GM23338 (cell line): ENCODE data around the gene COL1A1. TPM values are rescaled to one million over a fixed set of nuclear protein-coding genes. Genes with fewer than 3 reads are reported as not detected.

Experiments used
- ATAC-seq: fragments of 200-7000 bp; cut with Tn5 transposase; 3 replicates; pipeline ENCODE4 v1.9.1; 2020
- DNase-seq: peaks from one replicate; pipeline ENCODE4 v3.0.0-alpha.2; 2015; ENCODE audit warnings: low spot score
- H2AFZ ChIP-seq: fragments of 200-600 bp; sonication (generic); 2 replicates; pipeline ENCODE4 v1.8.0; 2016; ENCODE audit warnings: antibody characterized with exemption, mild to moderate bottlenecking, moderate library complexity
- H3F3A ChIP-seq: fragments of 200-600 bp; sonication (generic); replicated peaks from 2 replicates; pipeline ENCODE4 v1.8.0; 2017; ENCODE audit warnings: antibody characterized with exemption, mixed run types, low read depth
- H3K27ac ChIP-seq: fragments of 200-600 bp; sonication (generic); 2 replicates; pipeline ENCODE4 v1.6.1; 2016; ENCODE audit warnings: low read depth
- H3K27me3 ChIP-seq: fragments of 200-600 bp; sonication (generic); 2 replicates; pipeline ENCODE4 v1.8.0; 2016; ENCODE audit warnings: mild to moderate bottlenecking, mixed run types, moderate library complexity; ENCODE audit not compliant: insufficient read depth
- H3K36me3 ChIP-seq: fragments of 200-600 bp; sonication (generic); 2 replicates; pipeline ENCODE4 v1.8.0; 2016; ENCODE audit warnings: mild to moderate bottlenecking; ENCODE audit not compliant: insufficient read depth
- H3K4me1 ChIP-seq: fragments of 200-600 bp; sonication (generic); 2 replicates; pipeline ENCODE4 v1.8.0; 2016; ENCODE audit warnings: mild to moderate bottlenecking, moderate library complexity; ENCODE audit not compliant: insufficient read depth
- H3K4me2 ChIP-seq: fragments of 200-600 bp; sonication (generic); 2 replicates; pipeline ENCODE4 v1.7.1; 2017; ENCODE audit warnings: mixed run types
- H3K4me3 ChIP-seq: fragments of 200-600 bp; sonication (generic); 2 replicates; pipeline ENCODE4 v1.6.1; 2016; ENCODE audit warnings: mixed run types
- H3K79me2 ChIP-seq: fragments of 200-600 bp; sonication (generic); replicated peaks from 2 replicates; pipeline ENCODE4 v1.8.0; 2017; ENCODE audit warnings: mild to moderate bottlenecking; ENCODE audit not compliant: insufficient read depth
- H3K9me2 ChIP-seq: fragments of 200-600 bp; sonication (generic); 2 replicates; pipeline ENCODE4 v1.8.0; 2017; ENCODE audit not compliant: insufficient read depth
- H4K20me1 ChIP-seq: fragments of 200-600 bp; sonication (generic); replicated peaks from 2 replicates; pipeline ENCODE4 v1.8.0; 2017; ENCODE audit warnings: mild to moderate bottlenecking; ENCODE audit not compliant: insufficient read depth
- H3K27ac Mint-ChIP-seq: 2 replicates; pipeline ENCODE4 v1.8.0; 2020; ENCODE audit warnings: inconsistent platforms, mild to moderate bottlenecking, moderate library complexity, mixed read lengths
- H3K27me3 Mint-ChIP-seq: 3 replicates; pipeline ENCODE4 v1.8.0; 2022; ENCODE audit warnings: low read depth, mild to moderate bottlenecking, moderate library complexity, mixed read lengths, inconsistent platforms; ENCODE audit not compliant: insufficient read depth, poor library complexity
- H3K36me3 Mint-ChIP-seq: 3 replicates; pipeline ENCODE4 v1.8.0; 2021; ENCODE audit warnings: low read depth, mild to moderate bottlenecking, inconsistent platforms, moderate library complexity, mixed read lengths
- H3K4me1 Mint-ChIP-seq: 3 replicates; pipeline ENCODE4 v1.8.0; 2020; ENCODE audit warnings: mild to moderate bottlenecking, inconsistent platforms, mixed read lengths
- H3K4me3 Mint-ChIP-seq: 3 replicates; pipeline ENCODE4 v1.8.0; 2021; ENCODE audit warnings: moderate library complexity, mild to moderate bottlenecking, inconsistent platforms, mixed read lengths
- H3K9me3 Mint-ChIP-seq: 3 replicates; pipeline ENCODE4 v1.8.0; 2020; ENCODE audit warnings: moderate library complexity, mild to moderate bottlenecking, inconsistent platforms, mixed read lengths
- CREB1 ChIP-seq: fragments of 250-450 bp; sonication (Bioruptor Pico); IDR thresholded peaks from 2 replicates; pipeline ENCODE4 v1.5.0; 2020; ENCODE audit warnings: low read depth, mild to moderate bottlenecking, moderate library complexity
- EZH2 ChIP-seq: fragments of 200-600 bp; sonication (generic); IDR thresholded peaks from one replicate; pipeline ENCODE4 v1.8.0; 2017; ENCODE audit warnings: antibody characterized with exemption, mild to moderate bottlenecking, low read depth; ENCODE audit not compliant: unreplicated experiment
- EZH2phosphoT487 ChIP-seq: fragments of 200-600 bp; sonication (generic); IDR thresholded peaks from one replicate; pipeline ENCODE4 v1.8.1; 2018; ENCODE audit warnings: antibody characterized with exemption; ENCODE audit not compliant: unreplicated experiment
- JUNB ChIP-seq: IDR thresholded peaks from one replicate; pipeline ENCODE4 v1.6.1; 2016; ENCODE audit warnings: antibody characterized with exemption; ENCODE audit not compliant: unreplicated experiment
- ZNF114 ChIP-seq: fragments of 250-450 bp; sonication (Bioruptor Pico); IDR thresholded peaks from 2 replicates; pipeline ENCODE4 v1.5.0; 2020; ENCODE audit warnings: mild to moderate bottlenecking, moderate library complexity
- ZNF331 ChIP-seq: fragments of 250-450 bp; sonication (Bioruptor Pico); IDR thresholded peaks from 2 replicates; pipeline ENCODE4 v1.5.0; 2020; ENCODE audit warnings: low read depth, mild to moderate bottlenecking, moderate library complexity
- ZNF462 ChIP-seq: fragments of 250-450 bp; sonication (Bioruptor Pico); IDR thresholded peaks from 2 replicates; pipeline ENCODE4 v1.5.0; 2020; ENCODE audit warnings: mild to moderate bottlenecking, moderate library complexity
- polyA plus RNA-seq: library from polyadenylated mRNA; unstranded; fragments of >200 nt; fragmentation: Nextera tagmentation; extraction: Ambion mirVana; gene quantifications from 2 replicates; pipeline ENCODE4 v1.2.1, GENCODE V29; 2016
- total RNA-seq: library from RNA; depleted of rRNA; stranded (reverse); fragments of >200 nt; shearing (Covaris generic); gene quantifications from 2 replicates; pipeline ENCODE4 v1.2.3, GENCODE V29; 2014
- TF ChIP-seq, protein P1 (sequence below): IDR thresholded peaks from 2 replicates; pipeline ENCODE4 v1.6.1; 2016; ENCODE audit warnings: antibody characterized with exemption

The COL1A1 gene
- total and polyA plus RNA-seq, 2 experiments from 2014 or later: 21.2 to 34.3 TPM

DNA sequence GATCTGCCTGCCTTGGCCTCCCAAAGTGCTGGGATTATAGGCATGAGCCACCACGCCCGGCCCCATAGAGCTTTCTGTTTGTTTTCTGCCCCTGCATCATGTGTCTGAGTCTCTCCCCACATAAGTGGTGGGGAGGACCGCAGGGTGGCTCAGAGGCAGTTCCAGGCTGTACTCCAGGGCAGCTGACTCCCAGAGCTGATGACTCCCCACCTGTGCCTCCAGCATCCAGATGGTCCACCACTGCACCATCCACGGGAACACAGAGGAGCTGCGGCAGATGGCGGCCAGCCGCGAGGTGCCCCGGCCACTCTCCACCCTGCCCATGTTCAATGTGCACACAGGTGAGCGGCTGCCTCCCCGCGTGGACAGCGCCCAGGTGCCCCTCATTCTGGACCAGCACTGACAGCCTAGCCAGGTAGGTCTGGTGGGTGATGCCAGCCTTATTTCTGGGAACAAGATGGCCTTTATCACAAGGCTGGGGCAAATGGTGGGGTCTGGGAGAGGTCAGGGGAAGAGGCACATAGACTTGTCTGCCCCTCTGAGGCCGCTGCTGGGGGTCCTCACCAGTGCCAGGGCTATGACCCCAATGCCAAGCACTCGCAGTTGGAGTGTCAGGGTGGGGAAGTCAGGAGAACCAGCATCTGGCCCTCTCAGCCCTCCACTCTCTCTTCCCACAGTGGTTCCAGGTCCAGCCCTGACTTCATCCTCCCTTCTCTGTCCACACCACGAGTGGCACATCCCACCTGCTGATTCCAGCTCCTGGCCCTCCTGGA is 26.2 kb downstream of the COL1A1 start (continued):
- no peak for TF ChIP-seq ZNF462 (CRISPR knock-in tag)
- no peak for TF ChIP-seq JUNB
- TF ChIP-seq ZNF114 (CRISPR knock-in tag): no peak
- TF ChIP-seq, protein P1, sequence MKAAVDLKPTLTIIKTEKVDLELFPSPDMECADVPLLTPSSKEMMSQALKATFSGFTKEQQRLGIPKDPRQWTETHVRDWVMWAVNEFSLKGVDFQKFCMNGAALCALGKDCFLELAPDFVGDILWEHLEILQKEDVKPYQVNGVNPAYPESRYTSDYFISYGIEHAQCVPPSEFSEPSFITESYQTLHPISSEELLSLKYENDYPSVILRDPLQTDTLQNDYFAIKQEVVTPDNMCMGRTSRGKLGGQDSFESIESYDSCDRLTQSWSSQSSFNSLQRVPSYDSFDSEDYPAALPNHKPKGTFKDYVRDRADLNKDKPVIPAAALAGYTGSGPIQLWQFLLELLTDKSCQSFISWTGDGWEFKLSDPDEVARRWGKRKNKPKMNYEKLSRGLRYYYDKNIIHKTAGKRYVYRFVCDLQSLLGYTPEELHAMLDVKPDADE: no peak
- no peak for TF ChIP-seq ZNF331

DNA sequence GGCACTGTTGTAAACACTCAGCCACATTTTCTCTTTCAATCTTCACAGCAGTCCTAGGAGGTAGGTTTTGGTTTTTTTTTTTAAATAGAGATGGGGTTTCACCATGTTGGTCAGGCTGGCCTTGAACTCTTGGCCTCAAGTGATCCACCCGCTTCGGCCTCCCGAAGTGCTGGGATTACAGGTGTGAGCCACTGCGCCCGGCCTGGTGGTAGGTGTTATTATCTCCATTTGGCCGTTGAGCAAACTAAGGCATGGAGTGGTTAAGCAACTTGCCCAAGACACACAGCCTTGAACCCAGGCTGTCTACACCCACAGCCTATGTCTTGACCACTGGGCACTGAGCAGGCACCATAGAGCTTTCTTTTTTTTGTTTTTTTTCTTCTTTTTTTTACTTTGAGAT is 27.0 kb downstream of the COL1A1 start:
- H3K4me1 Mint-ChIP-seq: peaks cover 22% of the 10 kb centered on the region
- H3K4me3 Mint-ChIP-seq: no peak overlapping the region
- Histone ChIP-seq H3K27me3 (no peaks in the 10 kb centered on the region), H3K4me1 (peaks cover 11% of the 10 kb centered on the region), H3K79me2 (no peaks in the 10 kb centered on the region), H3K4me2 (no peak overlapping the region), H3K27ac (no peak overlapping the region), H3K36me3 (no peaks in the 10 kb centered on the region), H3K9me2 (no peaks in the 10 kb centered on the region), H3K4me3 (no peak overlapping the region), H3F3A (0 out of 2 replicates have a peak, but pooled peaks cover 8% of the 10 kb centered on the region), H4K20me1 (no peaks in the 10 kb centered on the region), H2AFZ (no peak overlapping the region)
- no peaks in the 10 kb centered on the region; the same call in 2 of the 3 replicates for H3K36me3 Mint-ChIP-seq
- no peak overlapping the region for H3K27ac Mint-ChIP-seq
- no peaks in the 10 kb centered on the region for H3K9me3 Mint-ChIP-seq
- ATAC-seq (no peak), DNase-seq (no peak)
- peaks cover 11% of the 10 kb centered on the region for H3K27me3 Mint-ChIP-seq
- TF ChIP-seq ZNF114 (CRISPR knock-in tag) (no peak), ZNF462 (CRISPR knock-in tag) (no peak), CREB1 (CRISPR knock-in tag) (no peak), EZH2phosphoT487 (no peak), EZH2 (no peak)
